Liver (tissue), 9 donors: ENCODE data around the gene PRDM2. TPM values are rescaled to one million over a fixed set of nuclear protein-coding genes. Genes with fewer than 3 reads are reported as not detected.

ENCODE experiments used
- DNase-seq: peaks from one replicate; pipeline ENCODE4 v3.0.0-alpha.2; 2017; ENCODE audit warnings: low spot score
- H3K27ac ChIP-seq, 2 donors: one replicate each; pipeline ENCODE4 v1.7.0; 2013; ENCODE audit warnings: inconsistent platforms in 2 of 2, low read length in 2 of 2, control low read depth in 1 of 2, low read depth in 1 of 2, mild to moderate bottlenecking in 1 of 2
- H3K27me3 ChIP-seq, 4 donors: one replicate each; pipeline versions ENCODE4 v1.6.1 to v1.7.0; 2013; ENCODE audit warnings: low read length in 3 of 4, inconsistent platforms in 1 of 4, mild to moderate bottlenecking in 1 of 4, moderate library complexity in 1 of 4; ENCODE audit not compliant: control insufficient read depth in 4 of 4, insufficient read depth in 4 of 4
- H3K36me3 ChIP-seq, 4 donors: one replicate each; pipeline versions ENCODE4 v1.6.1 to v1.7.0; 2013; ENCODE audit warnings: low read length in 3 of 4, mild to moderate bottlenecking in 3 of 4, low read depth in 1 of 4, moderate library complexity in 1 of 4; ENCODE audit not compliant: control insufficient read depth in 4 of 4, insufficient read depth in 3 of 4
- H3K4me1 ChIP-seq, 4 donors: one replicate each; pipeline versions ENCODE4 v1.6.1 to v1.7.0; 2013; ENCODE audit warnings: low read length in 3 of 4, mild to moderate bottlenecking in 3 of 4, moderate library complexity in 1 of 4; ENCODE audit not compliant: control insufficient read depth in 4 of 4, insufficient read depth in 4 of 4
- H3K4me3 ChIP-seq, 3 donors: one replicate each; pipeline versions ENCODE4 v1.6.1 to v1.7.0; 2013; ENCODE audit warnings: low read length in 3 of 3, control low read depth in 1 of 3, low read depth in 1 of 3, mild to moderate bottlenecking in 1 of 3
- H3K9ac ChIP-seq, 2 donors: one replicate each; pipeline ENCODE4 v1.7.0; 2013; ENCODE audit warnings: low read length in 2 of 2, mild to moderate bottlenecking in 2 of 2, moderate library complexity in 2 of 2, control low read depth in 1 of 2, low read depth in 1 of 2
- H3K9me3 ChIP-seq, 4 donors: one replicate each; pipeline versions ENCODE4 v1.6.1 to v1.7.0; 2013; ENCODE audit warnings: low read length in 3 of 4; ENCODE audit not compliant: control insufficient read depth in 4 of 4
- ATF3 ChIP-seq: IDR thresholded peaks from 2 replicates; pipeline ENCODE4 v1.6.1; 2016; ENCODE audit warnings: antibody characterized with exemption
- EGR1 ChIP-seq, 2 donors: IDR thresholded peaks; 2 replicates each; pipeline ENCODE4 v1.6.1; 2016 to 2018; ENCODE audit warnings: antibody characterized with exemption in 2 of 2, low read depth in 2 of 2
- FOXA1 ChIP-seq: IDR thresholded peaks from 2 replicates; pipeline ENCODE4 v1.6.1; 2016; ENCODE audit warnings: antibody characterized with exemption
- FOXA2 ChIP-seq: IDR thresholded peaks from 2 replicates; pipeline ENCODE4 v1.6.1; 2016; ENCODE audit warnings: antibody characterized with exemption
- GABPA ChIP-seq, 2 donors: IDR thresholded peaks in 1 of 2; conservative IDR thresholded peaks in 1 of 2; 2 replicates each; pipeline ENCODE4 v1.6.1; 2016; ENCODE audit warnings: antibody characterized with exemption in 2 of 2, mild to moderate bottlenecking in 1 of 2, moderate library complexity in 1 of 2
- HNF4A ChIP-seq, 2 donors: conservative IDR thresholded peaks; 2 replicates each; pipeline ENCODE4 v1.6.1; 2016; ENCODE audit warnings: antibody characterized with exemption in 2 of 2, mild to moderate bottlenecking in 2 of 2
- HNF4G ChIP-seq: IDR thresholded peaks from 2 replicates; pipeline ENCODE4 v1.6.1; 2016; ENCODE audit warnings: antibody characterized with exemption
- JUND ChIP-seq, 2 donors: IDR thresholded peaks; 2 replicates each; pipeline ENCODE4 v1.6.1; 2016; ENCODE audit warnings: antibody characterized with exemption in 2 of 2
- MAX ChIP-seq: IDR thresholded peaks from 2 replicates; pipeline ENCODE4 v1.6.1; 2016; ENCODE audit warnings: antibody characterized with exemption
- NR2F2 ChIP-seq: IDR thresholded peaks from 2 replicates; pipeline ENCODE4 v1.6.1; 2016; ENCODE audit warnings: antibody characterized with exemption
- RAD21 ChIP-seq, 2 donors: IDR thresholded peaks; 2 replicates each; pipeline ENCODE4 v1.6.1; 2016; ENCODE audit warnings: antibody characterized with exemption in 2 of 2, mild to moderate bottlenecking in 2 of 2
- REST ChIP-seq: IDR thresholded peaks from 2 replicates; pipeline ENCODE4 v1.6.1; 2016; ENCODE audit warnings: antibody characterized with exemption, mild to moderate bottlenecking
- RXRA ChIP-seq, 2 donors: IDR thresholded peaks; 2 replicates each; pipeline ENCODE4 v1.6.1; 2017 to 2018; ENCODE audit warnings: antibody characterized with exemption in 2 of 2, mild to moderate bottlenecking in 1 of 2
- SP1 ChIP-seq: IDR thresholded peaks from 2 replicates; pipeline ENCODE4 v1.6.1; 2018; ENCODE audit warnings: antibody characterized with exemption, mild to moderate bottlenecking
- TAF1 ChIP-seq: conservative IDR thresholded peaks from 2 replicates; pipeline ENCODE4 v1.6.1; 2016; ENCODE audit warnings: antibody characterized with exemption, mild to moderate bottlenecking
- YY1 ChIP-seq: IDR thresholded peaks from 2 replicates; pipeline ENCODE4 v1.6.1; 2016; ENCODE audit warnings: antibody characterized with exemption, mild to moderate bottlenecking
- WGBS: extraction: QIAGEN DNeasy Blood & Tissue Kit; methylation state at CpG from one replicate; pipeline ENCODE4 v1.1.7; 2013; 5-methylcytosine and 5-hydroxymethylcytosine counted together
- polyA plus RNA-seq, 2 donors: library from polyadenylated mRNA; stranded (reverse) in 1 of 2; unstranded in 1 of 2; fragments of 200-250 nt in 1 of 2; fragments of >200 nt in 1 of 2; fragmentation: Nextera tagmentation in 1 of 2; extraction: Ambion mirVana in 1 of 2; gene quantifications; one replicate each; pipeline versions ENCODE4 v1.2.1 to v1.2.3, GENCODE V29; 2013 to 2015
- total RNA-seq, 2 donors: library from RNA; depleted of rRNA; stranded (reverse); fragments of >200 nt; gene quantifications; one replicate each; pipeline ENCODE4 v1.2.3, GENCODE V29; 2014
- TF ChIP-seq, protein P1 (sequence below): fragments of 150-350 bp; IDR thresholded peaks from 2 replicates; pipeline ENCODE4 v1.5.1; 2017; ENCODE audit warnings: improper control_type of control experiment, low read depth, low read length; ENCODE audit not compliant: missing input control
- TF ChIP-seq, protein P2 (sequence below): IDR thresholded peaks from 2 replicates; pipeline ENCODE4 v1.6.1; 2016; ENCODE audit warnings: antibody characterized with exemption
- donor health status: healthy.
- donor health status: healthy.
- donor health status: healthy.
- donor health status: healthy.
- donor health status: healthy.

The PRDM2 gene
- total and polyA plus RNA-seq, 4 donors = 4.5 to 13.9 (median 7.9) TPM

- H3K9ac ChIP-seq = no peak overlapping the region
- H3K4me1 ChIP-seq = peaks cover 2 to 22% (median 11%) of the 10 kb centered on the region in 4 donors
- H3K9me3 ChIP-seq = no peaks in the 10 kb centered on the region
- no peak overlapping the region for H3K27ac ChIP-seq
- no peaks in the 10 kb centered on the region for H3K36me3 ChIP-seq
- no peaks in the 10 kb centered on the region for H3K27me3 ChIP-seq
- TF ChIP-seq GABPA (IDR thresholded peaks at IDR 0.05 in 1 of 2, conservative IDR thresholded peaks at IDR 0.05 in 1 of 2) (no peak), EGR1 (IDR thresholded peaks at IDR 0.05; ENCODE audit: low read depth in 2 of 2) (no peak), MAX (no peak), SP1 (no peak), TAF1 (no peak), YY1 (no peak), RAD21 (IDR thresholded peaks at IDR 0.05) (no peak), NR2F2 (no peak), HNF4G (no peak), FOXA1 (no peak), ATF3 (no peak), REST (no peak), HNF4A (conservative IDR thresholded peaks at IDR 0.05) (no peak), JUND (IDR thresholded peaks at IDR 0.05) (no peak), RXRA (IDR thresholded peaks at IDR 0.05) (no peak), FOXA2 (no peak)
- TF ChIP-seq, protein P1, sequence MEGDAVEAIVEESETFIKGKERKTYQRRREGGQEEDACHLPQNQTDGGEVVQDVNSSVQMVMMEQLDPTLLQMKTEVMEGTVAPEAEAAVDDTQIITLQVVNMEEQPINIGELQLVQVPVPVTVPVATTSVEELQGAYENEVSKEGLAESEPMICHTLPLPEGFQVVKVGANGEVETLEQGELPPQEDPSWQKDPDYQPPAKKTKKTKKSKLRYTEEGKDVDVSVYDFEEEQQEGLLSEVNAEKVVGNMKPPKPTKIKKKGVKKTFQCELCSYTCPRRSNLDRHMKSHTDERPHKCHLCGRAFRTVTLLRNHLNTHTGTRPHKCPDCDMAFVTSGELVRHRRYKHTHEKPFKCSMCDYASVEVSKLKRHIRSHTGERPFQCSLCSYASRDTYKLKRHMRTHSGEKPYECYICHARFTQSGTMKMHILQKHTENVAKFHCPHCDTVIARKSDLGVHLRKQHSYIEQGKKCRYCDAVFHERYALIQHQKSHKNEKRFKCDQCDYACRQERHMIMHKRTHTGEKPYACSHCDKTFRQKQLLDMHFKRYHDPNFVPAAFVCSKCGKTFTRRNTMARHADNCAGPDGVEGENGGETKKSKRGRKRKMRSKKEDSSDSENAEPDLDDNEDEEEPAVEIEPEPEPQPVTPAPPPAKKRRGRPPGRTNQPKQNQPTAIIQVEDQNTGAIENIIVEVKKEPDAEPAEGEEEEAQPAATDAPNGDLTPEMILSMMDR = no peak
- TF ChIP-seq, protein P2, sequence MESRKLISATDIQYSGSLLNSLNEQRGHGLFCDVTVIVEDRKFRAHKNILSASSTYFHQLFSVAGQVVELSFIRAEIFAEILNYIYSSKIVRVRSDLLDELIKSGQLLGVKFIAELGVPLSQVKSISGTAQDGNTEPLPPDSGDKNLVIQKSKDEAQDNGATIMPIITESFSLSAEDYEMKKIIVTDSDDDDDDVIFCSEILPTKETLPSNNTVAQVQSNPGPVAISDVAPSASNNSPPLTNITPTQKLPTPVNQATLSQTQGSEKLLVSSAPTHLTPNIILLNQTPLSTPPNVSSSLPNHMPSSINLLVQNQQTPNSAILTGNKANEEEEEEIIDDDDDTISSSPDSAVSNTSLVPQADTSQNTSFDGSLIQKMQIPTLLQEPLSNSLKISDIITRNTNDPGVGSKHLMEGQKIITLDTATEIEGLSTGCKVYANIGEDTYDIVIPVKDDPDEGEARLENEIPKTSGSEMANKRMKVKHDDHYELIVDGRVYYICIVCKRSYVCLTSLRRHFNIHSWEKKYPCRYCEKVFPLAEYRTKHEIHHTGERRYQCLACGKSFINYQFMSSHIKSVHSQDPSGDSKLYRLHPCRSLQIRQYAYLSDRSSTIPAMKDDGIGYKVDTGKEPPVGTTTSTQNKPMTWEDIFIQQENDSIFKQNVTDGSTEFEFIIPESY = no peak
- H3K4me3 ChIP-seq = no peak overlapping the region
- no peak for DNase-seq
- WGBS = 75% methylated on average over 4 of the region's 4 CpGs
These were observed 59.1 kb downstream of the PRDM2 start for GRCh38 chr1:13759072-13759471.
